ENCODE measurements around the gene REXO2. TPM values are rescaled to one million over a fixed set of nuclear protein-coding genes. Genes with fewer than 3 reads are reported as not detected.

The REXO2 gene
- total RNA-seq, 1 donor from 2014 or later: 82.0 TPM

- peak overlapping the region; percentile 93 for H3K27ac Mint-ChIP-seq
- H3K9me3 Mint-ChIP-seq: no peaks in the 10 kb centered on the region
- no peaks in the 10 kb centered on the region for H3K36me3 ChIP-seq
- H3K4me3 Mint-ChIP-seq: peak overlapping the region; percentile 94
- H2AFZ ChIP-seq (replicated peaks): peak overlapping the region; percentile 40
- H3K27me3 Mint-ChIP-seq (ENCODE audit: insufficient read depth, low read depth): no peaks in the 10 kb centered on the region
- peak overlapping the region; percentile 24 for H3K9ac ChIP-seq
- H3K79me2 ChIP-seq (ENCODE audit: low read depth): peaks cover 58% of the 10 kb centered on the region
- H3K9me3 ChIP-seq (ENCODE audit: low read depth): no peaks in the 10 kb centered on the region
- H3K4me1 ChIP-seq: peaks cover 14% of the 10 kb centered on the region
- H3F3A ChIP-seq (ENCODE audit: low read depth): peaks cover 17% of the 10 kb centered on the region
- peaks cover 20% of the 10 kb centered on the region for H3K4me1 Mint-ChIP-seq
- TF ChIP-seq EZH2phosphoT487 (IDR thresholded peaks at IDR 0.05) (no peak), EZH2 (IDR thresholded peaks at IDR 0.05) (no peak)
- TF ChIP-seq, protein P1, sequence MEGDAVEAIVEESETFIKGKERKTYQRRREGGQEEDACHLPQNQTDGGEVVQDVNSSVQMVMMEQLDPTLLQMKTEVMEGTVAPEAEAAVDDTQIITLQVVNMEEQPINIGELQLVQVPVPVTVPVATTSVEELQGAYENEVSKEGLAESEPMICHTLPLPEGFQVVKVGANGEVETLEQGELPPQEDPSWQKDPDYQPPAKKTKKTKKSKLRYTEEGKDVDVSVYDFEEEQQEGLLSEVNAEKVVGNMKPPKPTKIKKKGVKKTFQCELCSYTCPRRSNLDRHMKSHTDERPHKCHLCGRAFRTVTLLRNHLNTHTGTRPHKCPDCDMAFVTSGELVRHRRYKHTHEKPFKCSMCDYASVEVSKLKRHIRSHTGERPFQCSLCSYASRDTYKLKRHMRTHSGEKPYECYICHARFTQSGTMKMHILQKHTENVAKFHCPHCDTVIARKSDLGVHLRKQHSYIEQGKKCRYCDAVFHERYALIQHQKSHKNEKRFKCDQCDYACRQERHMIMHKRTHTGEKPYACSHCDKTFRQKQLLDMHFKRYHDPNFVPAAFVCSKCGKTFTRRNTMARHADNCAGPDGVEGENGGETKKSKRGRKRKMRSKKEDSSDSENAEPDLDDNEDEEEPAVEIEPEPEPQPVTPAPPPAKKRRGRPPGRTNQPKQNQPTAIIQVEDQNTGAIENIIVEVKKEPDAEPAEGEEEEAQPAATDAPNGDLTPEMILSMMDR (IDR thresholded peaks at IDR 0.05): no peak
- H4K20me1 ChIP-seq (ENCODE audit: low read depth): peaks cover 8% of the 10 kb centered on the region
- peak overlapping the region; percentile 74 for H3K4me3 ChIP-seq
- H3K4me2 ChIP-seq: peak overlapping the region; percentile 97
- H3K27me3 ChIP-seq: no peaks in the 10 kb centered on the region
- peak; percentile 85 for DNase-seq (ENCODE audit: low spot score)
- H3K36me3 Mint-ChIP-seq: peaks cover 9% of the 10 kb centered on the region
- peak overlapping the region; percentile 83 for H3K27ac ChIP-seq
These were observed 39.6 kb upstream of the REXO2 start for GRCh38 chr11:114399490-114400215.

DNA sequence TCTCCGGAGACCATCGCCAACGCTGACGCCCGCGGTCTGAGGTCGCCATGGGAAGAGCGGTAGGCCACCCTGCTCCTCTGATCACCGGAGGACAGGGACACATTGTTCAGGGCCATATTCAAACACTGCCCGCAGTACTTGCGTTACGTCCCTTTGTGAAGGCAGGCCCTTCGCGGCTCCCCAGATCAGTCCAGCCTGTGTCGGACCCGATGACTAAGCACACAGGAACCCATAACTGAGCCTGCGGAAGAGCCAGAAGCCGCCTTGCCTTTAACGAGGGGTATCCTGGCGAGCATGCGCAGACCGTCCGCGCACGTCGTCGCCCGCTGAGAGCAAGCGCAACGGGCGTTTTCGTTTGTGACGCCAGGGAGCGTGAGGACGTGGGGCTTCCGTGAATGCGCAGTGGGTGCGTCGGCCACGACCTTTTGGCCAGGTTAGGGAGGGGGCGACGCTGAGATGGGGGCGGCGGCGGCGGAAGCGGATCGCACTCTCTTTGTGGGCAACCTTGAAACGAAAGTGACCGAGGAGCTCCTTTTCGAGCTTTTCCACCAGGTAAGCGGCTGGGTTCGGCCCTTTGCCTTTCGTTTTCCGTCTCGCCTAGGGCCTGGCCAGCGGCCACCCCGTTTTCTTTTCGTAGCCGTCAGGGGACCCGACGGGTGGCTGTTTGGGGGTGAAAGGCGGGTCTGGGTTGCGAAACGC is 38.9 kb upstream of the REXO2 start, which contains the start of the genes C11orf71 and RBM7:
C11orf71 (minus strand) TSS at position 296 of the 699 bp plus-strand sequence; CDS start at position 116, 180 bp downstream.
RBM7 (plus strand) TSS at position 451 of the 699 bp plus-strand sequence; CDS start at position 457, 6 bp downstream.
- no peaks in the 10 kb centered on the region for H3K9me3 Mint-ChIP-seq
- peak; percentile 95 for DNase-seq (ENCODE audit: low spot score)
- peak within 1 kb of the TSS; percentile 62 for H3K9ac ChIP-seq
- H3K36me3 ChIP-seq: no peaks in the 10 kb centered on the region
- H3K27ac ChIP-seq: peak within 1 kb of the TSS; percentile 83
- peak within 1 kb of the TSS; percentile 97 for H3K4me2 ChIP-seq
- H3K27ac Mint-ChIP-seq: peak within 1 kb of the TSS; percentile 93
- H2AFZ ChIP-seq (replicated peaks): peak within 1 kb of the TSS; percentile 40
- H3K4me3 ChIP-seq: peak within 1 kb of the TSS; percentile 74
- H3K4me3 Mint-ChIP-seq: peak within 1 kb of the TSS; percentile 94
- peaks cover 65% of the 10 kb centered on the region for H3K79me2 ChIP-seq (ENCODE audit: low read depth)
- peaks cover 17% of the 10 kb centered on the region for H3F3A ChIP-seq (ENCODE audit: low read depth)
- H3K4me1 Mint-ChIP-seq: peaks cover 20% of the 10 kb centered on the region
- H3K27me3 ChIP-seq: no peaks in the 10 kb centered on the region
- no peaks in the 10 kb centered on the region for H3K9me3 ChIP-seq (ENCODE audit: low read depth)
- peak; percentile 26 for TF ChIP-seq EZH2 (IDR thresholded peaks at IDR 0.05)
- TF ChIP-seq EZH2phosphoT487 (IDR thresholded peaks at IDR 0.05): no peak
- TF ChIP-seq, protein P1 (IDR thresholded peaks at IDR 0.05): no peak
- H3K4me1 ChIP-seq: peaks cover 14% of the 10 kb centered on the region
- H3K36me3 Mint-ChIP-seq: peaks cover 12% of the 10 kb centered on the region
- H3K27me3 Mint-ChIP-seq (ENCODE audit: insufficient read depth, low read depth): no peaks in the 10 kb centered on the region
- peaks cover 8% of the 10 kb centered on the region for H4K20me1 ChIP-seq (ENCODE audit: low read depth)

DNA sequence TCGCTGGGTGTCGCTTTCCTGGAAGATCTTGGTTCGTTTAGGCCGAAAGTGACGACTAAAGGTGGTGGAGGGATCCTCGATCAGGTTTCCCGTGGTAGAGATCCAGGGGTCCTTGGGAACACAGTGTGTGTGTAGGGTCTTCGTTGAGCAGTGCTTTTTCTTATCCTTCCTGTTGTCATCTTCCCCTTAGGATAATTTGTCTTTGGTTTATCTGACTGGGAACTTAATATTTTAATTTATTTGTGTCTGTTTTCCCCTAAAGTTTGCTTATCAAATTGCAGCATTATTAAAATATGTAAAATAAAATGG is 38.4 kb upstream of the REXO2 start:
- Mint-ChIP-seq H3K4me1 (peaks cover 20% of the 10 kb centered on the region), H3K4me3 (peak overlapping the region; percentile 94), H3K27me3 (ENCODE audit: insufficient read depth, low read depth) (no peaks in the 10 kb centered on the region), H3K27ac (peak overlapping the region; percentile 93), H3K36me3 (peaks cover 17% of the 10 kb centered on the region), H3K9me3 (no peaks in the 10 kb centered on the region)
- Histone ChIP-seq H3K9ac (peak overlapping the region; percentile 62), H3F3A (ENCODE audit: low read depth) (peaks cover 17% of the 10 kb centered on the region), H3K27ac (peak overlapping the region; percentile 83), H4K20me1 (ENCODE audit: low read depth) (peaks cover 8% of the 10 kb centered on the region), H3K4me2 (peak overlapping the region; percentile 97), H3K9me3 (ENCODE audit: low read depth) (no peaks in the 10 kb centered on the region), H3K27me3 (no peaks in the 10 kb centered on the region), H2AFZ (replicated peaks) (peak overlapping the region; percentile 40), H3K4me1 (peaks cover 14% of the 10 kb centered on the region), H3K36me3 (peaks cover 5% of the 10 kb centered on the region), H3K4me3 (peak overlapping the region; percentile 74), H3K79me2 (ENCODE audit: low read depth) (peaks cover 69% of the 10 kb centered on the region)
- DNase-seq (ENCODE audit: low spot score): no peak
- TF ChIP-seq, protein P1 (IDR thresholded peaks at IDR 0.05): no peak
- TF ChIP-seq EZH2 (IDR thresholded peaks at IDR 0.05) (no peak), EZH2phosphoT487 (IDR thresholded peaks at IDR 0.05) (no peak)
